Measurements from ENCODE around the gene HBS1L. TPM values are rescaled to one million over a fixed set of nuclear protein-coding genes. Genes with fewer than 3 reads are reported as not detected.

Gene HBS1L
- total RNA-seq, 4 donors from 2014 or later: 30.1 to 55.1 (median 40.4) TPM

- intact Hi-C loops (cut with DNase I; ENCODE audit: low total_unique reads): no loop called here
- TF ChIP-seq POLR2A (IDR thresholded peaks at IDR 0.05): no peak
- TF ChIP-seq, protein P1, sequence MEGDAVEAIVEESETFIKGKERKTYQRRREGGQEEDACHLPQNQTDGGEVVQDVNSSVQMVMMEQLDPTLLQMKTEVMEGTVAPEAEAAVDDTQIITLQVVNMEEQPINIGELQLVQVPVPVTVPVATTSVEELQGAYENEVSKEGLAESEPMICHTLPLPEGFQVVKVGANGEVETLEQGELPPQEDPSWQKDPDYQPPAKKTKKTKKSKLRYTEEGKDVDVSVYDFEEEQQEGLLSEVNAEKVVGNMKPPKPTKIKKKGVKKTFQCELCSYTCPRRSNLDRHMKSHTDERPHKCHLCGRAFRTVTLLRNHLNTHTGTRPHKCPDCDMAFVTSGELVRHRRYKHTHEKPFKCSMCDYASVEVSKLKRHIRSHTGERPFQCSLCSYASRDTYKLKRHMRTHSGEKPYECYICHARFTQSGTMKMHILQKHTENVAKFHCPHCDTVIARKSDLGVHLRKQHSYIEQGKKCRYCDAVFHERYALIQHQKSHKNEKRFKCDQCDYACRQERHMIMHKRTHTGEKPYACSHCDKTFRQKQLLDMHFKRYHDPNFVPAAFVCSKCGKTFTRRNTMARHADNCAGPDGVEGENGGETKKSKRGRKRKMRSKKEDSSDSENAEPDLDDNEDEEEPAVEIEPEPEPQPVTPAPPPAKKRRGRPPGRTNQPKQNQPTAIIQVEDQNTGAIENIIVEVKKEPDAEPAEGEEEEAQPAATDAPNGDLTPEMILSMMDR (IDR thresholded peaks at IDR 0.05): no peak
- 54 to 74% methylated on average over 1 of the region's 1 CpG for WGBS, 2 donors
- no peak for DNase-seq (ENCODE audit: low spot score in 2 of 2)
- H3K4me3 ChIP-seq (ENCODE audit: low read depth, poor library complexity, severe bottlenecking): no peak overlapping the region
Measured at GRCh38 chr6:134967711-134968110, 86.9 kb downstream of the HBS1L start.

DNA sequence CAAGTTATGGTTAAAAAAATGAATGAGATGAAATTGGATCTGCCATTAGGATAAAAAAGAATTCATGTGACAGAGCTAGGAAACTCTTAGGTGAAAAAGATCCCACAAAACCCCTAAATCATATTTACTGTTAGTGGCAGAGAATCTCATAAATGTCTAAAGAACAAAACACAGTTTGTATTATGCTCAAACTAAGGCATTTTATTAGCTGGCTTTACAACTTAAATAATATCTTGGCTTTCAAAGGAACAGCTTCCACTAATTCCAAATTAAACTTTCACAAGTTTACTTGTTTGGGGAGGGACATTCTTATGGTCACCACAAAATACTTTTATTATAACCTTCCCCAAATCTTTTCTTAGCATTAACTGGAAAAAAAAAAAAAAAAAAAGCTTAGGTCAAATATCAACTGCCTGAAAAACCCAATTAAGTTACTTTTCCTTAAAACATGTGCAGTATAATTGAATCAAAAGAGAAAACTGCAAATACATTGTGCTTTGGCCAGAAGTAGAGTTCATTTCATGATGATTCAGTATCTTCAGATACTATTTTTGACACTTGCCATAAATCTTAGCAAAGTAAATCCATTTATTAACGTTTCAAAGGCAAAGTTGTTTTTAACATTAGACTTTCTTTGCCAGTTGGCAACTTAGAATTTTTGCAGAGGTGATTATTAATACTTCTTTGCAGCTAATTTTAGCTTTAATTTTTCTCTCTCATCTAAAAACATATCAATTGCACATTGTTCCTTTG is 90.0 kb downstream of the HBS1L start:
- intact Hi-C loops (cut with DNase I; ENCODE audit: low total_unique reads): no loop called here
- DNase-seq (ENCODE audit: low spot score in 2 of 2): no peak
- H3K4me3 ChIP-seq (ENCODE audit: low read depth, poor library complexity, severe bottlenecking): no peak overlapping the region
- TF ChIP-seq POLR2A (IDR thresholded peaks at IDR 0.05): no peak
- TF ChIP-seq, protein P1 (IDR thresholded peaks at IDR 0.05): no peak
- WGBS, 2 donors: 16 to 24% methylated on average over 1 of the region's 1 CpG

GRCh38 chr6:134962421-134962820 is 92.2 kb downstream of the HBS1L start:
- TF ChIP-seq, protein P1 (IDR thresholded peaks at IDR 0.05): no peak
- TF ChIP-seq POLR2A (IDR thresholded peaks at IDR 0.05): no peak
- intact Hi-C loops (cut with DNase I; ENCODE audit: low total_unique reads): no loop called here
- no peak for DNase-seq (ENCODE audit: low spot score in 2 of 2)
- no peak overlapping the region for H3K4me3 ChIP-seq (ENCODE audit: low read depth, poor library complexity, severe bottlenecking)

- no peak for TF ChIP-seq POLR2A (IDR thresholded peaks at IDR 0.05)
- TF ChIP-seq, protein P1 (IDR thresholded peaks at IDR 0.05): no peak
- intact Hi-C loops (cut with DNase I; ENCODE audit: low total_unique reads): no loop called here
- 71 to 72% methylated on average over 3 of the region's 3 CpGs for WGBS, 2 donors
- H3K4me3 ChIP-seq (ENCODE audit: low read depth, poor library complexity, severe bottlenecking): no peak overlapping the region
- DNase-seq (ENCODE audit: low spot score in 2 of 2): no peak
Measured at GRCh38 chr6:134961366-134961765, 93.3 kb downstream of the HBS1L start.

DNA sequence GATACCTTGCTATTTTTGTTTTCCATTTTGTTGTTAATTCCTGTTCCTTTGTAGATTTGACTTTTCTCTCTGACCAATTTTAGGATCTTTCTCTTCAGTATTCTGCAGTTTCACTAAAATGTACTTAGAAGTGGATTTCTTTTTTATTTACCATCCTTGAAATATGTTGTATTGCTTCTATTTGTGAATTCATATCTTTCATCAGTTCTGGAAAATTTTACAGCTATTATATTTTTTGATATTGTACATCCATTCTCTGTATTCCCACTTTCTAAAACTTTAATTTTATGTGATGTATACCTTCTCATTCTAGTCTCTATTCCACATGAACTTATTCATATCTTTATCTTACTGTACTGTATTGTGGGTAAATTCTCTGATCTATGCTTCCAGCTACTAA is 95.0 kb downstream of the HBS1L start:
- intact Hi-C loops (cut with DNase I; ENCODE audit: low total_unique reads): no loop called here
- TF ChIP-seq, protein P1 (IDR thresholded peaks at IDR 0.05): no peak
- TF ChIP-seq POLR2A (IDR thresholded peaks at IDR 0.05): no peak
- H3K4me3 ChIP-seq (ENCODE audit: low read depth, poor library complexity, severe bottlenecking): no peak overlapping the region
- DNase-seq (ENCODE audit: low spot score in 2 of 2): no peak

DNA sequence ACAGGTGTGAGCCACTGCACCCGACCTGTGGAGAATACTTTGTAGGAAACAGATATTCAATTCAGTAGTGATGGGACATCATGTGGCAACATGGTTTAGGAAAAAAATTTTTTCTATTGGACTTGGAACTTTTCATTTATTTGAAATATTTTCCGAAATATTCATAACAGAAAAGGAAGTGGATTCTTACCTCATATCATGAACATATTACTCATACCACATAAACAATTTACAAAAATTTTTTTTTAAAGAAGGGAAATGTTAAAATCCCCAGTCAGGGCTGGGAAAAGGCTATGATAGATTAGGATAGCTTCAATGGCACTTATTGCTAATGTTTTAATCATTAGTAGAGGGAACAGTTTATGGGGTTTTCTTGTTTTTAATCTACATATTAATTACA is 97.9 kb downstream of the HBS1L start:
- 93 to 95% methylated on average over 2 of the region's 2 CpGs for WGBS, 2 donors
- no peak overlapping the region for H3K4me3 ChIP-seq (ENCODE audit: low read depth, poor library complexity, severe bottlenecking)
- intact Hi-C loops (cut with DNase I; ENCODE audit: low total_unique reads): no loop called here
- no peak for DNase-seq (ENCODE audit: low spot score in 2 of 2)
- TF ChIP-seq, protein P1 (IDR thresholded peaks at IDR 0.05): no peak
- no peak for TF ChIP-seq POLR2A (IDR thresholded peaks at IDR 0.05)
